Measurements from ENCODE around the gene ITGA6. TPM values are rescaled to one million over a fixed set of nuclear protein-coding genes. Genes with fewer than 3 reads are reported as not detected.

Gene ITGA6
- total RNA-seq, 1 experiment from 2014 or later, result 78.3 TPM

DNA sequence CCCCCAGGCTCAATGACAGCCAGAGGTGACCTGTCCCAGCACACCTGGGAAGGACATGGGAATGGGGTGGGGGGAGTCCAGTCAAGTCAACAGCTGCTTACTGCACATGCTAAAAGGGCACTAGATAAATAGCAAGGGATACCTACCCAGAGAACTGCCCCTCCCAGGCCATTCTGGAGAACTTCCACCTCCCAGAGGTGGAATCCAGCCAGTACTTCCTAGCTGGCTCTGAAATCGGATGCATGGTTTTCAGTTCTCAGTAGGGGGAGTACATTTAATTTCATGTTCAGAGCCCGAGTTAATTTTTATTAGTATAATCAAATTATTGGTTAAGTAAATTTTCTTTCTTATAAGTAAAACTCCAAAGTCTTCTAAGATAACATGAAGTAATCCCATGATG lies 28.9 kb upstream of the ITGA6 start:
- DNase-seq, result no peak
- Histone ChIP-seq H3K79me2 (ENCODE audit: insufficient read depth, low read length) (no peaks in the 10 kb centered on the region; the same call in 1 of the 2 replicates), H4K91ac (ENCODE audit: insufficient read length, low read depth, low read length) (no peak overlapping the region), H2BK120ac (ENCODE audit: low read depth, low read length, poor library complexity, severe bottlenecking) (no peak overlapping the region), H3K27ac (ENCODE audit: insufficient read length, low read depth, low read length) (no peak overlapping the region), H2BK20ac (ENCODE audit: low read depth, low read length, poor library complexity, severe bottlenecking) (no peak overlapping the region), H2BK15ac (ENCODE audit: low read depth, low read length) (no peak overlapping the region), H4K5ac (ENCODE audit: insufficient read length, low read depth, low read length) (no peak overlapping the region), H3K23ac (ENCODE audit: insufficient read length, low read depth, low read length) (no peak overlapping the region), H3K14ac (ENCODE audit: insufficient read depth, low read length) (no peak overlapping the region), H3T11ph (ENCODE audit: low read length) (no peak overlapping the region), H2BK12ac (ENCODE audit: insufficient read length, low read depth, low read length) (no peak overlapping the region), H4K20me1 (ENCODE audit: control insufficient read depth, insufficient read depth, insufficient read length) (no peaks in the 10 kb centered on the region), H4K8ac (replicated peaks; ENCODE audit: insufficient read length, low read depth, low read length) (no peak overlapping the region), H2AK5ac (ENCODE audit: insufficient read length, low read length) (no peak overlapping the region), H3K23me2 (ENCODE audit: insufficient read length, low read depth, low read length, poor library complexity, severe bottlenecking) (no peaks in the 10 kb centered on the region), H3K9ac (ENCODE audit: extremely low read depth, insufficient read length, low read length) (no peak overlapping the region), H3K18ac (ENCODE audit: insufficient read length, low read depth, low read length) (no peak overlapping the region), H2AFZ (ENCODE audit: low read length) (no peak overlapping the region), H3K9me3 (ENCODE audit: control insufficient read depth, low read depth, low read length) (no peaks in the 10 kb centered on the region), H3K4me2 (ENCODE audit: insufficient read depth, insufficient read length, low read length) (no peak overlapping the region), H2BK5ac (ENCODE audit: insufficient read length, low read length) (no peak overlapping the region), H3K4ac (ENCODE audit: low read depth, low read length) (no peak overlapping the region), H3K27me3 (ENCODE audit: insufficient read depth, low read length) (no peaks in the 10 kb centered on the region), H3K79me1 (ENCODE audit: insufficient read depth, low read depth, low read length, poor library complexity, severe bottlenecking) (no peaks in the 10 kb centered on the region), H3K56ac (ENCODE audit: insufficient read length, low read depth, low read length) (no peak overlapping the region), H3K4me1 (ENCODE audit: insufficient read depth, low read length) (no peaks in the 10 kb centered on the region)
- TF ChIP-seq, protein P1, sequence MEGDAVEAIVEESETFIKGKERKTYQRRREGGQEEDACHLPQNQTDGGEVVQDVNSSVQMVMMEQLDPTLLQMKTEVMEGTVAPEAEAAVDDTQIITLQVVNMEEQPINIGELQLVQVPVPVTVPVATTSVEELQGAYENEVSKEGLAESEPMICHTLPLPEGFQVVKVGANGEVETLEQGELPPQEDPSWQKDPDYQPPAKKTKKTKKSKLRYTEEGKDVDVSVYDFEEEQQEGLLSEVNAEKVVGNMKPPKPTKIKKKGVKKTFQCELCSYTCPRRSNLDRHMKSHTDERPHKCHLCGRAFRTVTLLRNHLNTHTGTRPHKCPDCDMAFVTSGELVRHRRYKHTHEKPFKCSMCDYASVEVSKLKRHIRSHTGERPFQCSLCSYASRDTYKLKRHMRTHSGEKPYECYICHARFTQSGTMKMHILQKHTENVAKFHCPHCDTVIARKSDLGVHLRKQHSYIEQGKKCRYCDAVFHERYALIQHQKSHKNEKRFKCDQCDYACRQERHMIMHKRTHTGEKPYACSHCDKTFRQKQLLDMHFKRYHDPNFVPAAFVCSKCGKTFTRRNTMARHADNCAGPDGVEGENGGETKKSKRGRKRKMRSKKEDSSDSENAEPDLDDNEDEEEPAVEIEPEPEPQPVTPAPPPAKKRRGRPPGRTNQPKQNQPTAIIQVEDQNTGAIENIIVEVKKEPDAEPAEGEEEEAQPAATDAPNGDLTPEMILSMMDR (conservative IDR thresholded peaks at IDR 0.05), result peak; percentile 47; the same call in 2 of the 3 replicates
- Mint-ChIP-seq H3K9me3 (no peaks in the 10 kb centered on the region; a peak in 1 of 5 replicates), H3K27ac (no peak overlapping the region), H3K36me3 (ENCODE audit: insufficient read depth in 1 of 3, low read depth in 3 of 3) (no peaks in the 10 kb centered on the region; a peak in 3 of 7 replicates), H3K4me1 (peaks cover 12 to 21% of the 10 kb centered on the region in 2 experiments), H3K4me3 (no peak overlapping the region), H3K27me3 (ENCODE audit: low read depth) (no peaks in the 10 kb centered on the region; the same call in 1 of the 2 replicates)
- WGBS (ENCODE audit: extremely low coverage, insufficient read length, low lambda C conversion rate), result no CpG with 5 or more reads among the region's 2 CpGs

All from H9 (cell line).